NCI-H146 treated with DMSO at 0.1 percent for 48 hours (cell line): ENCODE results near the gene CARMIL3.
A peak's percentile ranks its signal among the peaks of the same experiment; 100 is the strongest.

Experiments
- DNase-seq: peaks from one replicate; lab custom pipeline; 2025; ENCODE audit not compliant: unreplicated experiment; lab: John Stamatoyannopoulos, UW

CARMIL3 gene

GRCh38 chr14:24060443-24060842, 8.6 kb downstream of the CARMIL3 start:
- no peak for DNase-seq

GRCh38 chr14:24060984-24061913, 9.4 kb downstream of the CARMIL3 start:
- DNase-seq: no peak

- DNase-seq: no peak
Observed at GRCh38 chr14:24062216-24062980, 10.6 kb downstream of the CARMIL3 start.

GRCh38 chr14:24063263-24063836, 11.5 kb downstream of the CARMIL3 start:
- DNase-seq: no peak

- DNase-seq: no peak
Observed at GRCh38 chr14:24064091-24064795, 12.4 kb downstream of the CARMIL3 start.

- no peak for DNase-seq
Observed at GRCh38 chr14:24064856-24065255, 13.0 kb downstream of the CARMIL3 start.

GRCh38 chr14:24065408-24065807, 13.6 kb downstream of the CARMIL3 start:
- no peak for DNase-seq

- DNase-seq: no peak
Observed at GRCh38 chr14:24066496-24067132, 14.8 kb downstream of the CARMIL3 start.

- no peak for DNase-seq
Observed at GRCh38 chr14:24067133-24068082, 15.6 kb downstream of the CARMIL3 start.

- DNase-seq: no peak
Observed at GRCh38 chr14:24068711-24069410, 17.1 kb downstream of the CARMIL3 start.

GRCh38 chr14:24069411-24069735, 17.6 kb downstream of the CARMIL3 start:
- no peak for DNase-seq

- DNase-seq: peak; percentile 16
Observed at GRCh38 chr14:24070285-24071143, 18.7 kb downstream of the CARMIL3 start.

- no peak for DNase-seq
Observed at GRCh38 chr14:24071144-24071697, 19.4 kb downstream of the CARMIL3 start, which contains the start of gene CPNE6. CPNE6 (plus strand) TSS chr14:24071562; CDS start chr14:24072937, 1,375 bp downstream.

- no peak for DNase-seq
Observed at GRCh38 chr14:24071836-24072430, 20.1 kb downstream of the CARMIL3 start.

GRCh38 chr14:24072436-24072835, 20.6 kb downstream of the CARMIL3 start:
- DNase-seq: no peak

GRCh38 chr14:24072881-24073877, 21.4 kb downstream of the CARMIL3 start:
- no peak for DNase-seq
